GM06990 (cell line): ENCODE data around the gene GNPDA1.
"Not testable (repeated sequence)": the region's sequence is repeated elsewhere in the genome, so short reads cannot be mapped to it uniquely, and the experiment has no call there.

Source experiments
- DNase-seq: peaks from one replicate; pipeline ENCODE4 v3.0.0-alpha.2; 2011; ENCODE audit not compliant: insufficient read length; ENCODE audit errors: extremely low read depth
- H3K27me3 ChIP-seq: replicated peaks from 2 replicates; pipeline ENCODE4 v1.6.0; 2011; ENCODE audit warnings: low read length; ENCODE audit not compliant: control insufficient read depth, insufficient read depth
- H3K36me3 ChIP-seq: 2 replicates; pipeline ENCODE4 v1.5.1; 2011; ENCODE audit warnings: low read length; ENCODE audit not compliant: control insufficient read depth, insufficient read depth
- H3K4me3 ChIP-seq: replicated peaks from 2 replicates; pipeline ENCODE4 v1.5.1; 2011; ENCODE audit warnings: low read depth, mild to moderate bottlenecking, control low read depth, low read length
- TF ChIP-seq, protein P1 (sequence below): IDR thresholded peaks from 2 replicates; pipeline ENCODE4 v1.5.1; 2011; ENCODE audit warnings: low read length, control low read depth, mild to moderate bottlenecking, inconsistent platforms; ENCODE audit not compliant: insufficient read depth, poor library complexity, severe bottlenecking

GNPDA1 gene

DNA sequence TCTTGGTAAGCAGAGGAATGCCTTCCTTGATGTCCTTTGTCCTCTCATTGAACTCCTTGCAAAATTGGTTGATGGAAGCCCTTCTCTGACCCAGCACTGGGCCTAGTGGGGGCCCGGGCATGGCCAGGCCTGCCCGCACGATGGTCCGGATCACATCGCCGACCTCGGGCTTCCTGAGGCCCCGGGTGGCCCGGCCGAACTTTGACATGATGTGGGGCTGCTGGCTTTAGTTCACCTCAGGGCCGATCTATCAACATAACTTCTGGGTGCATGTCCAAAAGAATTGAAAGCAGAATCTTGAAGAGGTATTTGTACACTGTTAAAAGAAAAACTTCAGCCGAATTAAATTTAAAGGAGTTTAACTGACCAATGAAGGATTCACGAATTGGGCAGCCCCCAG lies 24.1 kb upstream of the GNPDA1 start:
- H3K4me3 ChIP-seq = no peak overlapping the region
- TF ChIP-seq, protein P1, sequence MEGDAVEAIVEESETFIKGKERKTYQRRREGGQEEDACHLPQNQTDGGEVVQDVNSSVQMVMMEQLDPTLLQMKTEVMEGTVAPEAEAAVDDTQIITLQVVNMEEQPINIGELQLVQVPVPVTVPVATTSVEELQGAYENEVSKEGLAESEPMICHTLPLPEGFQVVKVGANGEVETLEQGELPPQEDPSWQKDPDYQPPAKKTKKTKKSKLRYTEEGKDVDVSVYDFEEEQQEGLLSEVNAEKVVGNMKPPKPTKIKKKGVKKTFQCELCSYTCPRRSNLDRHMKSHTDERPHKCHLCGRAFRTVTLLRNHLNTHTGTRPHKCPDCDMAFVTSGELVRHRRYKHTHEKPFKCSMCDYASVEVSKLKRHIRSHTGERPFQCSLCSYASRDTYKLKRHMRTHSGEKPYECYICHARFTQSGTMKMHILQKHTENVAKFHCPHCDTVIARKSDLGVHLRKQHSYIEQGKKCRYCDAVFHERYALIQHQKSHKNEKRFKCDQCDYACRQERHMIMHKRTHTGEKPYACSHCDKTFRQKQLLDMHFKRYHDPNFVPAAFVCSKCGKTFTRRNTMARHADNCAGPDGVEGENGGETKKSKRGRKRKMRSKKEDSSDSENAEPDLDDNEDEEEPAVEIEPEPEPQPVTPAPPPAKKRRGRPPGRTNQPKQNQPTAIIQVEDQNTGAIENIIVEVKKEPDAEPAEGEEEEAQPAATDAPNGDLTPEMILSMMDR = no peak
- H3K36me3 ChIP-seq = no peaks in the 10 kb centered on the region
- DNase-seq = no peak
- H3K27me3 ChIP-seq = no peaks in the 10 kb centered on the region

DNA sequence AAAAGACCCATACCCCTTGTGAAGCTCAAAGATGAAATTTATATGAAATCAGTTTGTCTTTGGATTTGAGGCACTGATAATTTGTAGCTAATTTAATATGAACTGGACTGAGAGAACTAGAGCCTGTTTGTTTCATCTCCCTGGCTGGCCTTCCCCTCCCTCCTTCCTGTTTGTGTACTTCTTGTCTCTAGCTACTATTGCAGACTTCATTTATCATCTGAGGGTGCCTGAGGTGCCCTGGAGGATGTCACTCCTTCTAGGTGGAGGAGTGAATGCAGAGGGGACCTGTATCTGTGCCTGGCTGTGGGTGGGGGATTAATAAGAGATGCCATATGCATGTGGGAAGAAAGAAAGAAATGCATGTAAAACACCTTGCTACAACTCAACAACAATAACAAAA lies 22.2 kb upstream of the GNPDA1 start:
- DNase-seq = no peak
- no peaks in the 10 kb centered on the region for H3K36me3 ChIP-seq
- H3K27me3 ChIP-seq = no peaks in the 10 kb centered on the region

DNA sequence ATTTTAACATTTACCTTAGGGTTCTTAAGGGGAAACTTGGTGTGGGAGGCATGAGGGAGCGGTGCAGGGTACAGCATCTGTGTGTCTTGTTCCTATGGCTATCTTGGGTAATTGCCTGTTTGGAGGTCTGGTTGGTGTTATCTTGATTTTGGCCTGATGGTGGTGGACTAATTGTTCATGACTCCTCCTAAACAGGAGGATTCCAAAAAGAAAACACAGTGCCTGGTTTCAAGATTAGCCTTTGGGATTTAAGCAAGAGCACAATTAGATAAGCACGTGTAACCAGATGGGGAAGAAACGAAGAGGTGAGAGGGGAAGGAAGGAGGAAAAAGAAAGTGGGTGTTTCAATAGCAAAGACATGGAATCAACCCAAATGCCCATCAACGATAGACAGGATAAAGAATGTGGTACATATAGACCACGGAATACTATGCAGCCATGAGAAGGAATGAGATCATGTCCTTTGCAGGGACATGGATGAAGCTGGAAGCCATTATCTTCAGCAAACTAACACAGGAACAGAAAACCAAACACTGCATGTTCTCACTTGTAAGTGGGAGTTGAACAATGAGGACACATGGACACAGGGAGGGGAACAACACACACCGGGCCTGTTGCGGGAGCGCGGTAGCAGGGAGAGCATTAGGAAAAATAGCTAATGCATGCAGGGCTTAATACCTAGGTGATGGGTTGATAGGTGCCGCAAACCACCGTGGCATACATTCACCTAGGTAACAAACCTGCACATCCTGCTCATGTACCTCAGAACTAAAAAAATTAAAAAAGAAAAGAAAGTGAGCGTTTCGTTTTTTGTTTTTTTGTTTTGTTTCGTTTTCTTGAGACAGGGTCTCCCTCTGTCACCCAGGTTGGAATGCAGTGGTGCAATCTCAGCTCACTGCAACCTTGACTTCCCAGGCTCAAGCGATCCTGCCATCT lies 21.1 kb upstream of the GNPDA1 start:
- not testable (repeated sequence) for H3K36me3 ChIP-seq, H3K4me3 ChIP-seq, H3K27me3 ChIP-seq, DNase-seq

More for the DNA sequence above, 22.2 kb upstream of the GNPDA1 start:
- no peak overlapping the region for H3K4me3 ChIP-seq
- TF ChIP-seq, protein P1 = no peak

DNA sequence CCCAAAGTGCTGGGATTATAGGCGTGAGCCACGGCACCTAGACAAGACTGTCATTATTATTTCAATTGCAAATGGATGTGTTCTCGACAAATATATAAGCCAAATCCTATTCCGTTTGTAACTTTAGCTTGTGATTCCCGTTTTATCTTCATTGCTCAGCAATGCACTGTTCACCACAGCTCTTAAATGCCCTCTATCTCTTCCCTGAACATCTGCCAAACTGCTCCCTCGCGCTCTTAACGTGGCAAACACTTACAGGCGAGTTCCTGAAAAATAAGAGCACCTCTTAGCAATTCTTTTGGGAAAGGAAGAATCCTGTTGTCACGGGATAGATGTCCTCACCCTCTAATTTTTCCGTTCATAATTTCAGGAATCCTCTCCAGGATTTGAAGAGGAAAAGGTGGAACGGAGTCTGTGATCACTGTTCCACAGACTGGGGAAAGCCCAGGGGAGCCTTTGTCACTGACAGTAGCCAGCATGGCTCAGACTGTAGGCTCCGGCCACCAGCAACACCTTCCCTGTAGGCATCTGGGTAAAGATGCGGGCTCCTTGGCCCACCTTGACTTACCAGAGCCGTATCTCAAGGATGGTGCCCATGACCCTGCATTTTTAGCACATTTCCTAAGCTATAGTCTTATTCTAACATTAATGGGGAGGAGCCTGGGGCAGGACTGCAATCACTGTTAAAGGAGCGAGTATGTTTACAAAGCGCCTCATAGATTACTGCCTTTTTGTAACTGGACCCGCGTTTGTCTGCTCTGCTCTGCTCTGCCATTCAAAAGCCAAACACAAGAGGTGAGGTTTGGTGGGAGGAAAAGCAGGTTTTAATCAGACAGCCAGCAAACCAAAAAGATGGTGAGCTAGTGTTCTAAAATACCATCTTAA lies 20.2 kb upstream of the GNPDA1 start:
- no peaks in the 10 kb centered on the region for H3K36me3 ChIP-seq
- no peak for DNase-seq
- TF ChIP-seq, protein P1 = no peak
- H3K4me3 ChIP-seq = no peak overlapping the region
- H3K27me3 ChIP-seq = no peaks in the 10 kb centered on the region; the same call in 1 of the 2 replicates

DNA sequence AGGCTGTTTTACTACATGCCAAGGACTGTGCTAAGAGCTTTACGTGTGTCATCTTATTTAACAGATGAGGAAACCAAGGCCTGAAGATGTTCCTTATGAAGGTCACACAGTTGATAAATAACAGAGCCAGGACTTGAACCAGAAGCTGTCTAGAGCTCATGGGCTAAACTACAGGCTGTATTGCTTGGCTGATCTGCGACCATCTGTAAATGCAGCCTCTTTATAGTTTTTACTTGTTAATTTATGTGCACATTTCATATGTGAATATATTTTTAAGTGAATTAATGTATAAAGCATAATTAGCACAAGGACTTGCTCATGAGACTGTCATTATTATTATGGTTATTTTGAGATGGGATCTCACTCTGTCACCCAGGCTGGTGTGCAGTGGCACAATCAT lies 19.3 kb upstream of the GNPDA1 start:
- TF ChIP-seq, protein P1 = no peak
- no peak for DNase-seq
- H3K4me3 ChIP-seq = no peak overlapping the region
- no peaks in the 10 kb centered on the region; the same call in 1 of the 2 replicates for H3K27me3 ChIP-seq
- H3K36me3 ChIP-seq = no peaks in the 10 kb centered on the region

DNA sequence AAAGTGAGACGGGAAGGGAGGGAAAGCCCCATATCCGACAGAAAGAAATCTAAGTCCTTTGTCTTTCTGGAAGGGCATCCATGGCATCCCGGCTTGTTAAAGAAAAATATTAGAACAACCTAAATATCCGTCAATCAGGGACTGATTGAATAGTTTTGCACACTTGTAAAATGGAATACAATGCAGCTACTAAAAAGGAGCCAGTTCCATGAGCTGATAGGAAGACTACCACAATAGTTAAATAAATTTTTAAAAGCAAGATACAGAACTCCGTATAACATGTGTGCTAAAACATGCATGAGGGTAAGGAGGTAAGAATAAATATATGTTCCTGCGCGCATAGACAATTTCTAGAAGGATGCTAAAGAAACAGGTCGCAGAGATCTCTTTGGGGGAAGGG lies 12.8 kb upstream of the GNPDA1 start:
- no peak for DNase-seq
- TF ChIP-seq, protein P1 = no peak
- no peaks in the 10 kb centered on the region for H3K36me3 ChIP-seq
- no peaks in the 10 kb centered on the region; the same call in 1 of the 2 replicates for H3K27me3 ChIP-seq
- H3K4me3 ChIP-seq = no peak overlapping the region
